ENCODE results near the gene INTS14. TPM values are rescaled to one million over a fixed set of nuclear protein-coding genes. Genes with fewer than 3 reads are reported as not detected.
A peak's percentile ranks its signal among the peaks of the same experiment; 100 is the strongest.

Gene INTS14
- total and polyA plus RNA-seq, 4 donors = 12.0 to 26.4 (median 16.0) TPM

DNA sequence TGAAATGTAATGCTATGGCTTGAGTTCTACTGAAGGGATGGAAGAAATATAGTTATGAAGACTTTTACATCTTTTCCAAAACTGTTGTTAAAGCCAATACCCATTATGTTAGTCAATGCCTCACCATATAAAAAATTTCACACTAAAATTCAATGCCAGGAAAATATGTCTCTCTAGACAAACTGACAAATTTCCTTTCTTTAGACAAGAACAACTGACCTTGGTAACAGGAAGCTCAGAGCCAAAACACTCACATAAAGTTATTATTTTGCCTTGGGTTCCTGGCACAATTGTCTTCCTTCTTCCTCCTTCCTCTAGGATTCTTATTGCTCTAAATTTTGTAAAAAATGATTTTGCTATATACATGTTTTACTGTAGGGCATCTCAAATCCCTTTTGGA lies 26.7 kb downstream of the INTS14 start:
- Histone ChIP-seq H3K36me3 (ENCODE audit: control insufficient read depth in 4 of 4, insufficient read depth in 3 of 4, low read depth in 1 of 4, low read length in 3 of 4) (peaks cover 7 to 71% (median 57%) of the 10 kb centered on the region in 4 donors), H3K4me1 (ENCODE audit: control insufficient read depth in 4 of 4, insufficient read depth in 4 of 4, low read length in 3 of 4) (no peaks in the 10 kb centered on the region), H3K9me3 (ENCODE audit: control insufficient read depth in 4 of 4, low read length in 3 of 4) (no peaks in the 10 kb centered on the region), H3K9ac (ENCODE audit: low read depth in 1 of 2, low read length in 2 of 2) (no peak overlapping the region), H3K27me3 (ENCODE audit: control insufficient read depth in 4 of 4, insufficient read depth in 4 of 4, low read length in 3 of 4) (no peaks in the 10 kb centered on the region), H3K4me3 (ENCODE audit: low read depth in 1 of 3, low read length in 3 of 3) (no peak overlapping the region), H3K27ac (ENCODE audit: low read depth in 1 of 2, low read length in 2 of 2) (no peak overlapping the region)
- no peak for TF ChIP-seq TAF1 (conservative IDR thresholded peaks at IDR 0.05)
- TF ChIP-seq RAD21 (IDR thresholded peaks at IDR 0.05) = no peak
- no peak for TF ChIP-seq FOXA1 (IDR thresholded peaks at IDR 0.05)
- no peak for TF ChIP-seq MAX (IDR thresholded peaks at IDR 0.05)
- TF ChIP-seq JUND (IDR thresholded peaks at IDR 0.05) = no peak
- TF ChIP-seq HNF4G (IDR thresholded peaks at IDR 0.05) = no peak
- TF ChIP-seq, protein P1, sequence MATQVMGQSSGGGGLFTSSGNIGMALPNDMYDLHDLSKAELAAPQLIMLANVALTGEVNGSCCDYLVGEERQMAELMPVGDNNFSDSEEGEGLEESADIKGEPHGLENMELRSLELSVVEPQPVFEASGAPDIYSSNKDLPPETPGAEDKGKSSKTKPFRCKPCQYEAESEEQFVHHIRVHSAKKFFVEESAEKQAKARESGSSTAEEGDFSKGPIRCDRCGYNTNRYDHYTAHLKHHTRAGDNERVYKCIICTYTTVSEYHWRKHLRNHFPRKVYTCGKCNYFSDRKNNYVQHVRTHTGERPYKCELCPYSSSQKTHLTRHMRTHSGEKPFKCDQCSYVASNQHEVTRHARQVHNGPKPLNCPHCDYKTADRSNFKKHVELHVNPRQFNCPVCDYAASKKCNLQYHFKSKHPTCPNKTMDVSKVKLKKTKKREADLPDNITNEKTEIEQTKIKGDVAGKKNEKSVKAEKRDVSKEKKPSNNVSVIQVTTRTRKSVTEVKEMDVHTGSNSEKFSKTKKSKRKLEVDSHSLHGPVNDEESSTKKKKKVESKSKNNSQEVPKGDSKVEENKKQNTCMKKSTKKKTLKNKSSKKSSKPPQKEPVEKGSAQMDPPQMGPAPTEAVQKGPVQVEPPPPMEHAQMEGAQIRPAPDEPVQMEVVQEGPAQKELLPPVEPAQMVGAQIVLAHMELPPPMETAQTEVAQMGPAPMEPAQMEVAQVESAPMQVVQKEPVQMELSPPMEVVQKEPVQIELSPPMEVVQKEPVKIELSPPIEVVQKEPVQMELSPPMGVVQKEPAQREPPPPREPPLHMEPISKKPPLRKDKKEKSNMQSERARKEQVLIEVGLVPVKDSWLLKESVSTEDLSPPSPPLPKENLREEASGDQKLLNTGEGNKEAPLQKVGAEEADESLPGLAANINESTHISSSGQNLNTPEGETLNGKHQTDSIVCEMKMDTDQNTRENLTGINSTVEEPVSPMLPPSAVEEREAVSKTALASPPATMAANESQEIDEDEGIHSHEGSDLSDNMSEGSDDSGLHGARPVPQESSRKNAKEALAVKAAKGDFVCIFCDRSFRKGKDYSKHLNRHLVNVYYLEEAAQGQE (IDR thresholded peaks at IDR 0.05) = no peak
- TF ChIP-seq SP1 (IDR thresholded peaks at IDR 0.05) = no peak
- TF ChIP-seq YY1 (IDR thresholded peaks at IDR 0.05) = no peak
- TF ChIP-seq FOXA2 (IDR thresholded peaks at IDR 0.05) = no peak
- no peak for TF ChIP-seq EGR1 (IDR thresholded peaks at IDR 0.05; ENCODE audit: low read depth in 2 of 2)
- TF ChIP-seq, protein P2, sequence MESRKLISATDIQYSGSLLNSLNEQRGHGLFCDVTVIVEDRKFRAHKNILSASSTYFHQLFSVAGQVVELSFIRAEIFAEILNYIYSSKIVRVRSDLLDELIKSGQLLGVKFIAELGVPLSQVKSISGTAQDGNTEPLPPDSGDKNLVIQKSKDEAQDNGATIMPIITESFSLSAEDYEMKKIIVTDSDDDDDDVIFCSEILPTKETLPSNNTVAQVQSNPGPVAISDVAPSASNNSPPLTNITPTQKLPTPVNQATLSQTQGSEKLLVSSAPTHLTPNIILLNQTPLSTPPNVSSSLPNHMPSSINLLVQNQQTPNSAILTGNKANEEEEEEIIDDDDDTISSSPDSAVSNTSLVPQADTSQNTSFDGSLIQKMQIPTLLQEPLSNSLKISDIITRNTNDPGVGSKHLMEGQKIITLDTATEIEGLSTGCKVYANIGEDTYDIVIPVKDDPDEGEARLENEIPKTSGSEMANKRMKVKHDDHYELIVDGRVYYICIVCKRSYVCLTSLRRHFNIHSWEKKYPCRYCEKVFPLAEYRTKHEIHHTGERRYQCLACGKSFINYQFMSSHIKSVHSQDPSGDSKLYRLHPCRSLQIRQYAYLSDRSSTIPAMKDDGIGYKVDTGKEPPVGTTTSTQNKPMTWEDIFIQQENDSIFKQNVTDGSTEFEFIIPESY (IDR thresholded peaks at IDR 0.05) = no peak
- no peak for TF ChIP-seq RXRA (IDR thresholded peaks at IDR 0.05)
- TF ChIP-seq, protein P3, sequence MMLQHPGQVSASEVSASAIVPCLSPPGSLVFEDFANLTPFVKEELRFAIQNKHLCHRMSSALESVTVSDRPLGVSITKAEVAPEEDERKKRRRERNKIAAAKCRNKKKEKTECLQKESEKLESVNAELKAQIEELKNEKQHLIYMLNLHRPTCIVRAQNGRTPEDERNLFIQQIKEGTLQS (IDR thresholded peaks at IDR 0.05) = no peak
- TF ChIP-seq NR2F2 (IDR thresholded peaks at IDR 0.05) = no peak
- no peak for DNase-seq (ENCODE audit: low spot score)

DNA sequence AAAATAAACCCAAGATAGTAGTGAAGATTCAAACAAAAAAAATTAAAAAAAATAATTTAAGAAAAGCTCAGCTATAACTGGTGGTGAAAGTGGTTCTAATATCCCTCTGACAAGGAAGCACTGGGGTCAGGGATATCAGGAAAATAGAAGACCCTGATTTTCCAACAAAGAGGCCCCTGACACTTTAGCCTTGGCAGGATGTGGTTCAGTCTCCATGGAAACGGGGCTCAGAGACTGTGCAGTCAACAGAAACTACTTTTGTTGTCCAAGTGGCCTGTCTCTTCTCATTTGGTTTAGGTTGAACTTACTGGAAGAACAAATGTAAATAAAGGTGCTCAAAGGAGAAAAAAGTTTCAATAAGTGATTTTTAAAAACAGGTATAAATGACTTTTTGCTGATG lies 27.2 kb downstream of the INTS14 start:
- DNase-seq (ENCODE audit: low spot score) = no peak
- Histone ChIP-seq H3K9ac (ENCODE audit: low read depth in 1 of 2, low read length in 2 of 2) (peak overlapping the region in 1 of 2 donors; percentile 19), H3K4me1 (ENCODE audit: control insufficient read depth in 4 of 4, insufficient read depth in 4 of 4, low read length in 3 of 4) (no peaks in the 10 kb centered on the region), H3K27ac (ENCODE audit: low read depth in 1 of 2, low read length in 2 of 2) (no peak overlapping the region), H3K27me3 (ENCODE audit: control insufficient read depth in 4 of 4, insufficient read depth in 4 of 4, low read length in 3 of 4) (no peaks in the 10 kb centered on the region), H3K9me3 (ENCODE audit: control insufficient read depth in 4 of 4, low read length in 3 of 4) (no peaks in the 10 kb centered on the region), H3K4me3 (ENCODE audit: low read depth in 1 of 3, low read length in 3 of 3) (no peak overlapping the region), H3K36me3 (ENCODE audit: control insufficient read depth in 4 of 4, insufficient read depth in 3 of 4, low read depth in 1 of 4, low read length in 3 of 4) (peaks cover 11 to 76% (median 57%) of the 10 kb centered on the region in 4 donors)
- TF ChIP-seq NR2F2 (IDR thresholded peaks at IDR 0.05) (peak; percentile 5), TAF1 (conservative IDR thresholded peaks at IDR 0.05) (no peak)
- 62% methylated on average over 1 of the region's 1 CpG for WGBS

Data from liver (tissue), 9 donors.